Stimulated activated CD4-positive, alpha-beta T cell treated with anti-CD3 and anti-CD28 coated beads, Interleukin-12 subunit alpha, Interleukin-12 subunit beta, amount 100 ng/mL, for 24 hours (primary cell): ENCODE results near the gene TREH.
"Not testable (repeated sequence)": the region's sequence is repeated elsewhere in the genome, so short reads cannot be mapped to it uniquely, and the experiment has no call there.

Experiments used
- DNase-seq, 2 experiments: peaks; one replicate each; pipeline ENCODE4 v3.0.0-alpha.2; 2020; ENCODE audit warnings: low read depth in 2 of 2

The TREH gene

GRCh38 chr11:118696673-118697226 lies 17.3 kb upstream of the TREH start:
- DNase-seq: no peak

- DNase-seq: no peak
Observed at GRCh38 chr11:118694771-118695170, 15.3 kb upstream of the TREH start.

- no peak for DNase-seq
Observed at GRCh38 chr11:118694185-118694584, 14.7 kb upstream of the TREH start.

GRCh38 chr11:118691926-118692830 lies 12.7 kb upstream of the TREH start:
- peak; percentile 26 to 44 for DNase-seq

- DNase-seq: no peak
Observed at GRCh38 chr11:118690553-118691304, 11.3 kb upstream of the TREH start.

GRCh38 chr11:118689852-118690552 lies 10.6 kb upstream of the TREH start:
- peak; percentile 61 to 80 for DNase-seq

- no peak for DNase-seq
Observed at GRCh38 chr11:118689503-118689851, 10.0 kb upstream of the TREH start.

- DNase-seq: no peak
Observed at GRCh38 chr11:118688851-118689502, 9.5 kb upstream of the TREH start.

- not testable (repeated sequence) for DNase-seq
Observed at GRCh38 chr11:118688339-118688738, 8.9 kb upstream of the TREH start.

- DNase-seq: no peak
Observed at GRCh38 chr11:118687906-118688305, 8.5 kb upstream of the TREH start.

- no peak for DNase-seq
Observed at GRCh38 chr11:118684187-118684586, 4.7 kb upstream of the TREH start.

GRCh38 chr11:118682939-118683338 lies 3.5 kb upstream of the TREH start:
- DNase-seq: not testable (repeated sequence)

GRCh38 chr11:118682372-118682771 lies 2.9 kb upstream of the TREH start:
- no peak for DNase-seq

- not testable (repeated sequence) for DNase-seq
Observed at GRCh38 chr11:118678908-118679307, 542 bp downstream of the TREH start.

GRCh38 chr11:118677977-118678376 lies 1.5 kb downstream of the TREH start:
- DNase-seq: no peak

- DNase-seq: no peak
Observed at GRCh38 chr11:118674082-118674435, 5.4 kb downstream of the TREH start.

- no peak for DNase-seq
Observed at GRCh38 chr11:118673361-118674081, 5.9 kb downstream of the TREH start.

- DNase-seq: no peak
Observed at GRCh38 chr11:118672846-118673245, 6.6 kb downstream of the TREH start.

- no peak for DNase-seq
Observed at GRCh38 chr11:118671254-118671653, 8.2 kb downstream of the TREH start.

GRCh38 chr11:118670063-118670462 lies 9.4 kb downstream of the TREH start:
- no peak for DNase-seq

GRCh38 chr11:118666371-118666770 lies 13.1 kb downstream of the TREH start:
- no peak for DNase-seq
